GM18511 (cell line): ENCODE data around the gene CLHC1.
"Not testable (repeated sequence)": the region's sequence is repeated elsewhere in the genome, so short reads cannot be mapped to it uniquely, and the experiment has no call there.

Experiments
- ATAC-seq: cut with Tn5 transposase; IDR thresholded peaks from one replicate; pipeline ENCODE4 v1.9.1; 2021; ENCODE audit warnings: mild to moderate bottlenecking, moderate library complexity; ENCODE audit not compliant: unreplicated experiment

CLHC1 gene

GRCh38 chr2:55232084-55232862 is at the start of gene CLHC1, which contains the start of gene RPS27A:
Gene CLHC1, minus strand, starts transcription at chr2:55232293. Its CDS starts 9,882 bp downstream, at chr2:55222411.
Gene RPS27A, plus strand, starts transcription at chr2:55232688. Its CDS starts 137 bp downstream, at chr2:55232825.
- peak; percentile 90 for ATAC-seq

- ATAC-seq: not testable (repeated sequence)
Observed at GRCh38 chr2:55280851-55281546, 48.9 kb upstream of the CLHC1 start.

GRCh38 chr2:55279859-55280424 is 47.8 kb upstream of the CLHC1 start:
- not testable (repeated sequence) for ATAC-seq

GRCh38 chr2:55279214-55279835 is 47.2 kb upstream of the CLHC1 start:
- ATAC-seq: not testable (repeated sequence)

- no peak for ATAC-seq
Observed at GRCh38 chr2:55277310-55277709, 45.2 kb upstream of the CLHC1 start.

- not testable (repeated sequence) for ATAC-seq
Observed at GRCh38 chr2:55274346-55274745, 42.3 kb upstream of the CLHC1 start.

- ATAC-seq: no peak
Observed at GRCh38 chr2:55269645-55269990, 37.5 kb upstream of the CLHC1 start.

GRCh38 chr2:55268907-55269644 is 37.0 kb upstream of the CLHC1 start, which contains the start of gene MTIF2:
Gene MTIF2, minus strand, starts transcription at chr2:55269231. Its CDS starts 5,373 bp downstream, at chr2:55263858.
- ATAC-seq: peak; percentile 97

- ATAC-seq: no peak
Observed at GRCh38 chr2:55268288-55268906, 36.3 kb upstream of the CLHC1 start.

GRCh38 chr2:55259586-55259985 is 27.5 kb upstream of the CLHC1 start:
- ATAC-seq: not testable (repeated sequence)

GRCh38 chr2:55252832-55253231 is 20.7 kb upstream of the CLHC1 start:
- no peak for ATAC-seq

- no peak for ATAC-seq
Observed at GRCh38 chr2:55247025-55247424, 14.9 kb upstream of the CLHC1 start.

- no peak for ATAC-seq
Observed at GRCh38 chr2:55245411-55245810, 13.3 kb upstream of the CLHC1 start.

- ATAC-seq: no peak
Observed at GRCh38 chr2:55242617-55243016, 10.5 kb upstream of the CLHC1 start.

- ATAC-seq: not testable (repeated sequence)
Observed at GRCh38 chr2:55241582-55241981, 9.5 kb upstream of the CLHC1 start.

GRCh38 chr2:55239656-55240222 is 7.6 kb upstream of the CLHC1 start:
- ATAC-seq: no peak

GRCh38 chr2:55236992-55237543 is 5.0 kb upstream of the CLHC1 start:
- no peak for ATAC-seq

- no peak for ATAC-seq
Observed at GRCh38 chr2:55235724-55236538, 3.8 kb upstream of the CLHC1 start.

- no peak for ATAC-seq
Observed at GRCh38 chr2:55233658-55233940, 1.5 kb upstream of the CLHC1 start.
